ENCODE data around the gene MUSTN1.

- TF ChIP-seq CTCF (IDR thresholded peaks at IDR 0.05) (no peak), ZFX (IDR thresholded peaks at IDR 0.05; ENCODE audit: borderline replicate concordance) (no peak)
These were observed 5.2 kb upstream of the MUSTN1 start for GRCh38 chr3:52839892-52840545.
